Colonic mucosa (tissue), 4 donors: Measurements from ENCODE around the gene SYNGR1. TPM values are rescaled to one million over a fixed set of nuclear protein-coding genes. Genes with fewer than 3 reads are reported as not detected.
A peak's percentile ranks its signal among the peaks of the same experiment; 100 is the strongest.

Experiments used
- DNase-seq: peaks from one replicate; pipeline ENCODE4 v3.0.0-alpha.2; 2020
- H3K27ac ChIP-seq: fragments of 200-600 bp; one replicate; pipeline ENCODE4 v1.8.0; 2021
- H3K27me3 ChIP-seq: fragments of 200-600 bp; one replicate; pipeline ENCODE4 v1.8.0; 2021
- H3K36me3 ChIP-seq: fragments of 200-600 bp; one replicate; pipeline ENCODE4 v1.8.0; 2021
- H3K4me1 ChIP-seq: fragments of 200-600 bp; one replicate; pipeline ENCODE4 v1.8.0; 2021; ENCODE audit warnings: mild to moderate bottlenecking
- H3K4me3 ChIP-seq: fragments of 200-600 bp; one replicate; pipeline ENCODE4 v1.8.0; 2021
- H3K9ac ChIP-seq, 2 donors: one replicate each; pipeline ENCODE4 v1.7.0; 2013; ENCODE audit warnings: control low read depth in 2 of 2, low read depth in 2 of 2, low read length in 2 of 2
- H3K9me3 ChIP-seq: fragments of 200-600 bp; one replicate; pipeline ENCODE4 v1.8.0; 2021
- intact Hi-C: fragments of 100-400 bp; cut with DNase I; formaldehyde crosslinking; loops from one replicate; pipeline ENCODE4 v1.14.1; 2022
- total RNA-seq, 2 donors: library from RNA; stranded (reverse); fragmentation: NEBNext Ultra II Directional in 1 of 2; extraction: Animal tissue kit (Norgen Biotek cat#: 25700) in 1 of 2; gene quantifications; one replicate each; pipeline ENCODE4 v1.2.1, GENCODE V29; 2021
- TF ChIP-seq, protein P1 (sequence below): fragments of 200-600 bp; IDR thresholded peaks from one replicate; pipeline ENCODE4 v1.8.0; 2022; ENCODE audit warnings: antibody characterized with exemption, mild to moderate bottlenecking
- donor health status: healthy.
- donor health status: DM: no; HTN: no; CAD: no.
- donor health status: DM: no; HTN: no; CAD: no.

Gene SYNGR1
- total RNA-seq, 2 donors from 2014 or later = 1.8 to 4.3 TPM

DNA sequence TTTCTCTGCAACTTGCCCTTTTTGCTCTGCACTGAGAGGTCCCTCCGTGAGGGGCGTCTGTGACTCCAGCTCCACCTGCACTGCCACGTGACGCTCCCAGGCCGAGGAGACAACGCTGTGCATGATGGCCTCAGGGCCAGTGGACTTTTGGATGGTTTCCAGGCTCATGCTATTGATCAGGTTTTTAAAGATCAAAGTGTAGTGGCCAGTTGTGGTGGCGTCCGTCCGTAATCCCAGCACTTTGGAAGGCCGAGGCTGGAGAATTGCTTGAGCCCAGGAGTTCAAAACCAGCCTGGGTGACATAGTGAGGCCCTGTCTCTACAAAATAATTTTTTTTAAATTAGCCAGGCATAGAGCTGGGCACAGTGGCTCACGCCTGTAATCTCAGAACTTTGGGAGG, 46.4 kb upstream of the SYNGR1 start:
- TF ChIP-seq, protein P1, sequence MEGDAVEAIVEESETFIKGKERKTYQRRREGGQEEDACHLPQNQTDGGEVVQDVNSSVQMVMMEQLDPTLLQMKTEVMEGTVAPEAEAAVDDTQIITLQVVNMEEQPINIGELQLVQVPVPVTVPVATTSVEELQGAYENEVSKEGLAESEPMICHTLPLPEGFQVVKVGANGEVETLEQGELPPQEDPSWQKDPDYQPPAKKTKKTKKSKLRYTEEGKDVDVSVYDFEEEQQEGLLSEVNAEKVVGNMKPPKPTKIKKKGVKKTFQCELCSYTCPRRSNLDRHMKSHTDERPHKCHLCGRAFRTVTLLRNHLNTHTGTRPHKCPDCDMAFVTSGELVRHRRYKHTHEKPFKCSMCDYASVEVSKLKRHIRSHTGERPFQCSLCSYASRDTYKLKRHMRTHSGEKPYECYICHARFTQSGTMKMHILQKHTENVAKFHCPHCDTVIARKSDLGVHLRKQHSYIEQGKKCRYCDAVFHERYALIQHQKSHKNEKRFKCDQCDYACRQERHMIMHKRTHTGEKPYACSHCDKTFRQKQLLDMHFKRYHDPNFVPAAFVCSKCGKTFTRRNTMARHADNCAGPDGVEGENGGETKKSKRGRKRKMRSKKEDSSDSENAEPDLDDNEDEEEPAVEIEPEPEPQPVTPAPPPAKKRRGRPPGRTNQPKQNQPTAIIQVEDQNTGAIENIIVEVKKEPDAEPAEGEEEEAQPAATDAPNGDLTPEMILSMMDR = no peak
- no peaks in the 10 kb centered on the region for H3K9me3 ChIP-seq
- intact Hi-C loops = loop anchor here (10.0 kb wide), 1 partner anchor 59 kb away; the partner anchor contains the start of gene PDGFB
- H3K9ac ChIP-seq = no peak overlapping the region
- no peak for DNase-seq
- H3K4me3 ChIP-seq = no peak overlapping the region
- no peak overlapping the region for H3K27ac ChIP-seq
- H3K4me1 ChIP-seq = no peaks in the 10 kb centered on the region
- no peaks in the 10 kb centered on the region for H3K27me3 ChIP-seq
- no peaks in the 10 kb centered on the region for H3K36me3 ChIP-seq

DNA sequence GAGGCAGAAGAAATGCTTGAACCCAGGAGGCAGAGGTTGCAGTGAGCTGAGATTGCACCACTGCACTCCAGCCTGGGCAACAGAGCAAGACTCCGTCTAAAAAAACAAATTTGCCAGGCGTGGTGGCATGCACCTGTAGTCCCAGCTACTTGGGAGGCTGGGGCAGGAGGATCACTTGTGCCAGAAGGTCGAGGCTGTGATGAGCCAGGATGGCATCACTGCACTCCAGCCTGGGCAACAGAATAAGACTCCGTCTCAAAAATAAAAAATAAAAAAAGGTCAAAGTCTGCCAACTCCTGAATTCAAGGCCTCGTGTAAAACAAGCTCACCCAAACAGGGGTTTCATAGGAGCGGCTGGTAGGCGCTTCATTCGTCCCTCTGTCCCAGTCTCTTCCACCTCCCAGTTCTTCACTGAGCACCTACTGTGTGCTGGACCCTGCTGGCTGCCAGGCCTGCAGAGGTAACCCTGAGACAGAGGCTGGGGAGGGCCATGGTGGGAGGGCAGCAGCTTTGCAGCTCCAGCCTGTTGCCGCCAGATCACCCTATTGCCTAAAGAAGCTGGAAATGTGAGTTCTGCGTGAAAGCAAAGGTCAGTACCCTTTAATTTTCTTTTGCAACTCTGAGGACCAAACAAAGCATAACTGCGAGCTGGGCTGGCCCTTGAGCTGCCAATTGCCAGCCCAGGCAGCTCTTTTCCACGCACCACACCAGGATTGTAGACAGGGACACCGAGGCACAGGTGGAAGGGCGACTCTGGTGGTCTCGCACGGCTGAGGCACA, 45.7 kb upstream of the SYNGR1 start:
- DNase-seq = no peak
- Histone ChIP-seq H3K9ac (no peak overlapping the region), H3K27me3 (no peaks in the 10 kb centered on the region), H3K36me3 (no peaks in the 10 kb centered on the region), H3K27ac (no peak overlapping the region), H3K4me3 (no peak overlapping the region), H3K9me3 (no peaks in the 10 kb centered on the region), H3K4me1 (no peaks in the 10 kb centered on the region)
- TF ChIP-seq, protein P1 = no peak
- intact Hi-C loops = loop anchor here (10.0 kb wide), 1 partner anchor 59 kb away; the partner anchor contains the start of gene PDGFB

DNA sequence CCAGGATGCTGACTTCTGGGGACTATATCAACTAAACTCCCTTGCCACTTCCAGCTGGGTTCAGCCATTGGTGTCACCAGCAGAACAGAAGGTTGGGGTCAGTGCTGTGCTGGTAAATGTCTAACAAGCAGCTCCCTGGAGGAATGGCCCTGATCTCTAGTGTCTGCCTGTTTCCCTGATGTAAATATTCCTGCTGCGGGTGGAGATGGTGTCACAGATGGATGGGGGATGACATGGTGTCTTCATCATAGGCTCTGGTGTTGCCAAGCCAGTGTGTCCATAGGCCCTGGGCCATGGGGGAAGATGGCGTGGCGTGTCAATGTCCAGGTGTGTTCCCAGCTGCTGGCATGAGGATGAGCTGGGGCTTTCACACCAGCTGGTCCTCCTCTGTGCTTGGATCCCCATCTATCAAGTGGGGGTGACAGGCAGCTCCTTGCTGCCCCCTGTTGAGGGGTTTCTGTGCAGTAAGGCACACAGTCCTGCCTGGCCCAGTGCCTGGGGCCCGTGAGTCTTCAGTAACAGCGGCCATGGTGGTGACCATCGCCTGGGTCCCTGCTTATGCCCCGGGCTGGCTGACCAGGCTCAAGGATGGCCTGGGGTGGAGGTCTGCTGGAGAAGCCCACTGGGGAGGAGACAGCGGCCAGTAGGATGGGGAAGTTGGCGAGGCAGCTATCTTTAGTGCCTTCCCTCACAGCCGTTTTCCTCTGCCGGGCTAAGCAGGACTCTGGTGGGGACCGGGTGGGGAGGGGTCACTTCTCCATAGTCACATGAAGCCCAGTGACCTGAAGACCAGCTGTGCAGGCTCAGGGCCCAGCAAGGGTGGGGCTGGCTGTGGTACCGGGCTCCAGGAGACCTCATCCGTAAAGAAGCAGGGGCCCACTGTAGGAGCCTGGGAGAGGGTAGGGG, 43.1 kb upstream of the SYNGR1 start:
- TF ChIP-seq, protein P1 = peak; percentile 20
- intact Hi-C loops = loop anchor here (10.0 kb wide), 1 partner anchor 62 kb away; the partner anchor contains the start of gene PDGFB

DNA sequence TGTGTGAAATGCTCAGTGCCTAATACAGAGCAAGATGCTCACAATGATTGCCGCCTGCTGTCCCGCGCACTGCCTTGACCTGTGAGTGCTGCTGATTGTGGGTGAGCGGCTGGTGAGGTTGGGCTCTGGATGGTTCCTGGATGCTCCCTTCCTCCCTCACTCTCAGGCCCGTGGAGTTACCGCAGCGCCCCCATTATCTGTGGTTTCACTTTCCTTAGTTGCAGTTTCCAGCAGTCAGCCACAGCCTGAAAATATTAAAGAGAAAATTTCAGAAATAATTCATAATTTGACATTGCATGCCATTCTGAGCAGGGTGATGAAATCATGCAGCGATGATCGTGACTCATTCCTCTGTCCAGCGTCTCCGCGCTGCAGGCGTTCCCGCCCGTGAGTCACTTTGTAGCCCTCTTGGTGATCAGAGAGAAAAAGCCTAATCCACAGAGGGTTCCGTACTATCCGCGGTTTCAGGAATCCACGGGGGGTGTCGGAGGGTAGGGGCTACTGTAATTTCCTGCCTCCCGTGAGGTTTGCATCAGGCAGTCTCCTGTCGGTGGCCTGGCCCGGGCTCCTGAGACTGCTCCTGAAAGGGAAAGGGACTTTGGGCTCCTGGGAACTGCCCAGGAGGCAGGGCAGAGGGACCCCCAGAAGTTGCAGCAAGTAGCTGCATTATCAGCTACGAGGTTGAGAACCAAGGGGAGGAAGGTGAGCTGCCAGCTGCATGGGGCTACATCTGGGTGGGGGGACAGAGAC, 41.0 kb upstream of the SYNGR1 start:
- Histone ChIP-seq H3K27ac (peak overlapping the region; percentile 27), H3K27me3 (no peaks in the 10 kb centered on the region), H3K9ac (peak overlapping the region; percentile 35 to 40), H3K36me3 (peaks cover 21% of the 10 kb centered on the region), H3K9me3 (no peaks in the 10 kb centered on the region), H3K4me1 (no peaks in the 10 kb centered on the region), H3K4me3 (no peak overlapping the region)
- DNase-seq = no peak
- TF ChIP-seq, protein P1 = no peak
- intact Hi-C loops = loop anchor here (10.0 kb wide), 1 partner anchor 64 kb away; the partner anchor contains the start of gene PDGFB

More for the DNA sequence above, 43.1 kb upstream of the SYNGR1 start:
- DNase-seq = no peak
- Histone ChIP-seq H3K9ac (no peak overlapping the region), H3K4me1 (no peaks in the 10 kb centered on the region), H3K27me3 (no peaks in the 10 kb centered on the region), H3K9me3 (no peaks in the 10 kb centered on the region), H3K27ac (no peak overlapping the region), H3K4me3 (no peak overlapping the region), H3K36me3 (peaks cover under 1% of the 10 kb centered on the region)
